B cell (primary cell): ENCODE results near the gene TRIM62. TPM values are rescaled to one million over a fixed set of nuclear protein-coding genes. Genes with fewer than 3 reads are reported as not detected.

Experiments
- ATAC-seq: fragments of 200-7000 bp; cut with Tn5 transposase; one replicate; pipeline ENCODE4 v1.10.0; 2021; ENCODE audit warnings: low read depth, mild to moderate bottlenecking, moderate number of reproducible peaks, moderate library complexity
- CTCF ChIA-PET: fragments of 350-600 bp; sonication (Branson Sonifier 250); formaldehyde crosslinking; loops from one replicate; lab custom pipeline; 2021; ENCODE audit warnings: antibody characterized with exemption, inconsistent platforms; lab: Charles Lee
- POLR2A ChIA-PET: fragments of 350-600 bp; sonication (Branson Sonifier 250); formaldehyde crosslinking; loops from one replicate; lab custom pipeline; 2021; ENCODE audit warnings: antibody characterized with exemption; lab: Charles Lee
- DNase-seq: peaks from one replicate; pipeline ENCODE4 v3.0.0; 2013
- H2AFZ ChIP-seq: 2 replicates; pipeline ENCODE4 v1.6.1; 2012; ENCODE audit warnings: mild to moderate bottlenecking, low read depth, low read length; ENCODE audit not compliant: insufficient read depth, poor library complexity, severe bottlenecking
- H3K27ac ChIP-seq, 2 donors: 1 replicate in 1 of 2; 2 replicates in 1 of 2; pipeline ENCODE4 v1.5.1; 2012 to 2013; ENCODE audit warnings: low read length in 2 of 2, mild to moderate bottlenecking in 2 of 2, moderate library complexity in 1 of 2
- H3K27me3 ChIP-seq, 4 experiments: fragments of 200-600 bp in 1 of 4; sonication (generic) in 1 of 4; replicated peaks in 1 of 4; 1 replicate in 2 of 4; 2 replicates in 2 of 4; pipeline versions ENCODE4 v1.6.1 to v1.7.0; 2013 to 2016; ENCODE audit warnings: low read length in 3 of 4, mild to moderate bottlenecking in 2 of 4, mixed read lengths in 1 of 4, moderate library complexity in 1 of 4; ENCODE audit not compliant: insufficient read depth in 4 of 4, control insufficient read depth in 3 of 4; ENCODE audit errors: control extremely low read depth in 1 of 4
- H3K36me3 ChIP-seq, 2 experiments: replicated peaks in 1 of 2; 1 replicate in 1 of 2; 2 replicates in 1 of 2; pipeline versions ENCODE4 v1.6.1 to v1.7.1; 2013; ENCODE audit warnings: low read length in 1 of 2; ENCODE audit not compliant: insufficient read depth in 2 of 2, control insufficient read depth in 1 of 2; ENCODE audit errors: control extremely low read depth in 1 of 2, extremely low read depth in 1 of 2
- H3K4me1 ChIP-seq, 2 donors: fragments of 200-600 bp in 1 of 2; sonication (generic) in 1 of 2; 1 replicate in 1 of 2; 2 replicates in 1 of 2; pipeline versions ENCODE4 v1.5.1 to v1.6.1; 2013 to 2017; ENCODE audit warnings: low read length in 2 of 2; ENCODE audit not compliant: control insufficient read depth in 2 of 2, insufficient read depth in 2 of 2
- H3K4me2 ChIP-seq: replicated peaks from 2 replicates; pipeline ENCODE3; 2012; ENCODE audit warnings: mild to moderate bottlenecking, low read depth, low read length; ENCODE audit not compliant: poor library complexity, severe bottlenecking
- H3K4me3 ChIP-seq, 5 experiments: fragments of 200-600 bp in 1 of 5; sonication (generic) in 1 of 5; 1 replicate in 3 of 5; 2 replicates in 2 of 5; pipeline versions ENCODE4 v1.5.1 to v1.7.0; 2011 to 2016; ENCODE audit warnings: low read length in 4 of 5, mild to moderate bottlenecking in 4 of 5, low read depth in 2 of 5, control low read depth in 1 of 5, moderate library complexity in 1 of 5; ENCODE audit not compliant: insufficient read depth in 1 of 5; ENCODE audit errors: control extremely low read depth in 1 of 5, extremely low read depth in 1 of 5
- H3K79me2 ChIP-seq: fragments of 200-600 bp; sonication (generic); one replicate; pipeline ENCODE4 v1.6.0; 2016; ENCODE audit warnings: low read length; ENCODE audit not compliant: control insufficient read depth, insufficient read depth
- H3K9ac ChIP-seq: fragments of 200-600 bp; sonication (generic); 2 replicates; pipeline ENCODE4 v1.6.1; 2017; ENCODE audit warnings: mild to moderate bottlenecking, low read length, moderate library complexity
- H3K9me3 ChIP-seq, 3 donors: one replicate each; pipeline versions ENCODE4 v1.6.1 to v1.7.1; 2013; ENCODE audit warnings: low read length in 2 of 3; ENCODE audit not compliant: control insufficient read depth in 2 of 3, insufficient read depth in 1 of 3; ENCODE audit errors: control extremely low read depth in 1 of 3
- H4K20me1 ChIP-seq: 2 replicates; pipeline ENCODE4 v1.6.0; 2012; ENCODE audit warnings: mild to moderate bottlenecking, low read length; ENCODE audit not compliant: insufficient read depth, control insufficient read depth, poor library complexity, severe bottlenecking
- H3K27ac Mint-ChIP-seq: one replicate; pipeline ENCODE4 v1.8.0; 2021; ENCODE audit warnings: mixed read lengths
- H3K27me3 Mint-ChIP-seq: one replicate; pipeline ENCODE4 v1.8.0; 2021; ENCODE audit warnings: mixed read lengths
- H3K4me1 Mint-ChIP-seq: one replicate; pipeline ENCODE4 v1.8.0; 2021; ENCODE audit warnings: mixed read lengths
- H3K4me3 Mint-ChIP-seq: one replicate; pipeline ENCODE4 v1.8.0; 2021; ENCODE audit warnings: mixed read lengths
- H3K9me3 Mint-ChIP-seq: one replicate; pipeline ENCODE4 v1.8.0; 2022; ENCODE audit warnings: mixed read lengths; ENCODE audit not compliant: insufficient read depth
- EZH2 ChIP-seq: IDR thresholded peaks from 2 replicates; pipeline ENCODE4 v1.6.1; 2012; ENCODE audit warnings: borderline replicate concordance, low read depth, mild to moderate bottlenecking, moderate library complexity, low read length; ENCODE audit not compliant: insufficient read depth, poor library complexity, severe bottlenecking
- WGBS: methylation state at CpG from one replicate; pipeline ENCODE4 v1.1.5; 2013; ENCODE audit warnings: missing lambda C conversion rate; ENCODE audit not compliant: insufficient coverage; 5-methylcytosine and 5-hydroxymethylcytosine counted together
- intact Hi-C: fragments of 100-400 bp; cut with micrococcal nuclease; formaldehyde crosslinking; loops from one replicate; pipeline ENCODE4 v1.10.0; 2022
- polyA plus RNA-seq: library from polyadenylated mRNA; depleted of rRNA; stranded (reverse); fragments of >200 nt; gene quantifications from 2 replicates; pipeline ENCODE4 v1.2.3, GENCODE V29; 2012
- total RNA-seq, 2 donors: library from RNA; stranded (reverse); fragments of 120-200 nt in 1 of 2; gene quantifications; 1 replicate in 1 of 2; 2 replicates in 1 of 2; pipeline versions ENCODE4 v1.2.3 to v1.2.4, GENCODE V29; 2013 to 2022
- TF ChIP-seq, protein P1 (sequence below): fragments of 200-600 bp; IDR thresholded peaks from one replicate; pipeline ENCODE4 v1.8.0; 2022; ENCODE audit warnings: antibody characterized with exemption, mild to moderate bottlenecking

The TRIM62 gene
- total and polyA plus RNA-seq, 2 donors (not counting 1 experiment from before 2014, with no cell fraction given) = 10.7 to 24.1 TPM

DNA sequence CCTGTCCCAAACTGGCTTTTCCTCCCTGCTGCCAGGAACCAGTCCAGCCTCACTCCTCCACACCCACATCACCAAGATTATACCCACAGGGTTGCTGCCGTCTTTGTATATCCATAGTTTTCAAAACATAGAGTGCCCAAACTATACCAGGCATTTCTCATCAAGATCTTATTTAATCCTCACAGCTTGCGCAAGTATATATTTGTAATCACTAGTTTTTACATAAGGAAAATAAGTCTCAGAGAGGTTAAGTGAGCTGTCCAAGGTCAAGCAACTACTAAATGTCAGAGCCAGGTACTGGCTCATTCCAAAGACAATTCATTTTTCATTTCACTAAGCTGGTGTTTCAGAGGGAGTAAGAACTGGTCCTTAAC is 39.5 kb upstream of the TRIM62 start:
- Mint-ChIP-seq H3K4me1 (peaks cover 3% of the 10 kb centered on the region), H3K9me3 (peaks cover 15% of the 10 kb centered on the region), H3K4me3 (no peak overlapping the region), H3K27me3 (peaks cover 27% of the 10 kb centered on the region), H3K27ac (no peak overlapping the region)
- DNase-seq = no peak
- H3K79me2 ChIP-seq = no peaks in the 10 kb centered on the region
- intact Hi-C loops = no loop called here
- no peak overlapping the region for H3K4me2 ChIP-seq
- no peak overlapping the region for H2AFZ ChIP-seq
- H3K9me3 ChIP-seq = peaks cover 1 to 5% (median 5%) of the 10 kb centered on the region in 3 donors
- 89% methylated on average over 1 of the region's 2 CpGs for WGBS
- no peak overlapping the region for H3K4me3 ChIP-seq
- H4K20me1 ChIP-seq = no peaks in the 10 kb centered on the region
- ATAC-seq = no peak
- peaks cover 0 to 3% (median 1%) of the 10 kb centered on the region in 4 experiments for H3K27me3 ChIP-seq
- POLR2A ChIA-PET = no interaction called here
- H3K27ac ChIP-seq = no peak overlapping the region
- CTCF ChIA-PET = interaction anchor here (1.5 kb wide), 1 partner anchor 94 kb away, joined by 3 read pairs; no protein-coding TSS in a partner anchor
- H3K4me1 ChIP-seq = peaks cover 4 to 6% of the 10 kb centered on the region in 2 donors
- H3K36me3 ChIP-seq = no peaks in the 10 kb centered on the region
- H3K9ac ChIP-seq = no peak overlapping the region
- TF ChIP-seq, protein P1, sequence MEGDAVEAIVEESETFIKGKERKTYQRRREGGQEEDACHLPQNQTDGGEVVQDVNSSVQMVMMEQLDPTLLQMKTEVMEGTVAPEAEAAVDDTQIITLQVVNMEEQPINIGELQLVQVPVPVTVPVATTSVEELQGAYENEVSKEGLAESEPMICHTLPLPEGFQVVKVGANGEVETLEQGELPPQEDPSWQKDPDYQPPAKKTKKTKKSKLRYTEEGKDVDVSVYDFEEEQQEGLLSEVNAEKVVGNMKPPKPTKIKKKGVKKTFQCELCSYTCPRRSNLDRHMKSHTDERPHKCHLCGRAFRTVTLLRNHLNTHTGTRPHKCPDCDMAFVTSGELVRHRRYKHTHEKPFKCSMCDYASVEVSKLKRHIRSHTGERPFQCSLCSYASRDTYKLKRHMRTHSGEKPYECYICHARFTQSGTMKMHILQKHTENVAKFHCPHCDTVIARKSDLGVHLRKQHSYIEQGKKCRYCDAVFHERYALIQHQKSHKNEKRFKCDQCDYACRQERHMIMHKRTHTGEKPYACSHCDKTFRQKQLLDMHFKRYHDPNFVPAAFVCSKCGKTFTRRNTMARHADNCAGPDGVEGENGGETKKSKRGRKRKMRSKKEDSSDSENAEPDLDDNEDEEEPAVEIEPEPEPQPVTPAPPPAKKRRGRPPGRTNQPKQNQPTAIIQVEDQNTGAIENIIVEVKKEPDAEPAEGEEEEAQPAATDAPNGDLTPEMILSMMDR = no peak
- TF ChIP-seq EZH2 = no peak

DNA sequence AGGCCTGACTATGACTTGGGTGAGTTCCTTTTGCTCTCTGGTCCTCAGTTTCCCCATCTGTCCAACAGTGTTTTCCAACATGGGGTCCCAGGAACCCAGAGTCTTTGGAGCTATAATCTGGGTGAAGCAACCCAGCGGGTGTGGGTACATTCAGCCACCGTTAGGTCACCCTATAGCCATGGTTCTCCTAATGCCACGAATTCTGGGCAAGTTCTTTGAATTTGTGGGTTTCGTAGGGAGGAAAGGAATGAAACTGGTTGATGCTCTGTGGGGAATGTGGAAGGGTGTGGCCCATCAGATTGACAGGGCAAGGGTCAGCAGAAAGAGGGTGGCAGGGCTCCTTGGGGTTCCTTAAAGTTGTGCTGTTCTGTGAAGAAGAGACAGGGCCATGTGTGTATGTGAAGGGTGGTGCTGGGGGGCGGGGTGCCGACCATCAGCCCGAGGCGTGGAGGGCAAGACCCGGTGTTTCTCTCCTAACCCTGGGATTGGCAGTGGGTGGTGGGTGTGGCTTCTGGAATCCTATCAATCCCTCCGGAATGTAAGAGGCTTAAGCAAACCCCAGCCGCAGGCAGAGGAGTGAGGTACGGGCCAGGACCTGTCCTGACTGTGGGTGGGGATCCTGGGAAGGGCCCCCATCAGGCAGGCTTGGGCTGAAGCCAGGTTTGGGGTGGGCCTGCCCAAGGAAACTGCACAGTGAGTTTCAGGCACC is 39.0 kb upstream of the TRIM62 start:
- CTCF ChIA-PET = no interaction called here
- Histone ChIP-seq H3K4me3 (no peak overlapping the region), H3K36me3 (no peaks in the 10 kb centered on the region), H3K27me3 (peaks cover 0 to 3% (median under 1%) of the 10 kb centered on the region in 4 experiments), H3K4me2 (no peak overlapping the region), H3K4me1 (peaks cover 4 to 6% of the 10 kb centered on the region in 2 donors), H3K9ac (no peak overlapping the region), H4K20me1 (no peaks in the 10 kb centered on the region), H3K79me2 (no peaks in the 10 kb centered on the region), H3K9me3 (peaks cover 1 to 5% (median 5%) of the 10 kb centered on the region in 3 donors), H2AFZ (no peak overlapping the region), H3K27ac (no peak overlapping the region)
- H3K9me3 Mint-ChIP-seq = peaks cover 15% of the 10 kb centered on the region
- POLR2A ChIA-PET = no interaction called here
- TF ChIP-seq, protein P1 = no peak
- no peak for TF ChIP-seq EZH2
- peaks cover 3% of the 10 kb centered on the region for H3K4me1 Mint-ChIP-seq
- WGBS = 86% methylated on average over 12 of the region's 12 CpGs
- ATAC-seq (no peak), DNase-seq (no peak)
- H3K27me3 Mint-ChIP-seq = peaks cover 27% of the 10 kb centered on the region
- intact Hi-C loops = no loop called here
- H3K4me3 Mint-ChIP-seq = no peak overlapping the region
- H3K27ac Mint-ChIP-seq = no peak overlapping the region
